H1 (cell line): ENCODE data around the gene NAP1L1. TPM values are rescaled to one million over a fixed set of nuclear protein-coding genes. Genes with fewer than 3 reads are reported as not detected.

ENCODE experiments used
- CTCF ChIA-PET: fragments of 300-600 bp; sonication (Branson Sonifier 250); formaldehyde crosslinking; loops from one replicate; lab custom pipeline; 2021; ENCODE audit not compliant: partially characterized antibody; lab: Charles Lee
- POLR2A ChIA-PET: fragments of 300-600 bp; sonication (Branson Sonifier 250); formaldehyde crosslinking; loops from one replicate; lab custom pipeline; 2021; ENCODE audit warnings: inconsistent platforms; ENCODE audit not compliant: partially characterized antibody; lab: Charles Lee
- DNase-seq, 2 experiments: peaks; one replicate each; pipeline versions ENCODE4 v3.0.0 to v3.0.0-alpha.2; 2010 to 2022; ENCODE audit warnings: low spot score in 2 of 2, low read depth in 1 of 2, mixed read lengths in 1 of 2
- FAIRE-seq: peaks from 2 replicates; lab custom pipeline; 2011; peaks lifted over from hg19 to GRCh38; lab: Jason Lieb, UNC
- H2AFZ ChIP-seq: 2 replicates; pipeline ENCODE4 v1.8.1; 2012; ENCODE audit warnings: low read length, inconsistent platforms
- H2AK5ac ChIP-seq: 2 replicates; pipeline ENCODE4 v1.6.1; 2013; ENCODE audit warnings: low read depth, low read length
- H2BK120ac ChIP-seq: replicated peaks from 2 replicates; pipeline ENCODE3; 2013; ENCODE audit warnings: low read depth, low read length, inconsistent platforms
- H2BK12ac ChIP-seq: 2 replicates; pipeline ENCODE4 v1.6.1; 2013; ENCODE audit warnings: low read depth, low read length
- H2BK15ac ChIP-seq: 2 replicates; pipeline ENCODE4 v1.6.1; 2013; ENCODE audit warnings: low read length
- H2BK20ac ChIP-seq: 2 replicates; pipeline ENCODE4 v1.6.1; 2013; ENCODE audit warnings: low read length
- H2BK5ac ChIP-seq: 2 replicates; pipeline ENCODE4 v1.6.1; 2013; ENCODE audit warnings: low read depth, low read length
- H3K14ac ChIP-seq: 2 replicates; pipeline ENCODE4 v1.6.1; 2013; ENCODE audit warnings: inconsistent platforms; ENCODE audit not compliant: insufficient read length
- H3K18ac ChIP-seq: 2 replicates; pipeline ENCODE4 v1.6.1; 2013; ENCODE audit warnings: low read length; ENCODE audit errors: extremely low read depth
- H3K23ac ChIP-seq: 2 replicates; pipeline ENCODE4 v1.6.1; 2013; ENCODE audit warnings: inconsistent platforms; ENCODE audit not compliant: insufficient read length
- H3K23me2 ChIP-seq: 2 replicates; pipeline ENCODE4 v1.6.1; 2013; ENCODE audit warnings: low read depth, low read length
- H3K27ac ChIP-seq: 2 replicates; pipeline ENCODE4 v1.6.1; 2011; ENCODE audit warnings: low read depth, low read length, inconsistent platforms
- H3K27me3 ChIP-seq, 4 experiments: replicated peaks in 1 of 4; 1 replicate in 1 of 4; 2 replicates in 3 of 4; pipeline versions ENCODE4 v1.6.1 to v1.8.1; 2011 to 2013; ENCODE audit warnings: low read length in 3 of 4, mild to moderate bottlenecking in 3 of 4, inconsistent platforms in 2 of 4, mixed read lengths in 2 of 4, moderate library complexity in 1 of 4; ENCODE audit not compliant: control insufficient read depth in 3 of 4, insufficient read depth in 3 of 4; ENCODE audit errors: extremely low read depth in 1 of 4
- H3K36me3 ChIP-seq, 4 experiments: 2 replicates each; pipeline versions ENCODE4 v1.6.1 to v1.8.1; 2011 to 2013; ENCODE audit warnings: mild to moderate bottlenecking in 4 of 4, low read length in 3 of 4, moderate library complexity in 2 of 4, control low read depth in 1 of 4, inconsistent platforms in 1 of 4; ENCODE audit not compliant: insufficient read depth in 4 of 4, control insufficient read depth in 2 of 4
- H3K4ac ChIP-seq: replicated peaks from 2 replicates; pipeline ENCODE3; 2013; ENCODE audit warnings: low read length, low read depth, mixed read lengths, inconsistent platforms; ENCODE audit not compliant: insufficient read length
- H3K4me1 ChIP-seq, 4 experiments: replicated peaks in 1 of 4; 1 replicate in 1 of 4; 2 replicates in 3 of 4; pipeline versions ENCODE4 v1.6.1 to v1.8.1; 2011 to 2013; ENCODE audit warnings: low read length in 3 of 4, inconsistent platforms in 2 of 4, mixed read lengths in 1 of 4; ENCODE audit not compliant: insufficient read depth in 4 of 4, control insufficient read depth in 3 of 4
- H3K4me2 ChIP-seq, 2 experiments: 2 replicates each; pipeline versions ENCODE4 v1.6.1 to v1.8.1; 2011 to 2013; ENCODE audit warnings: low read depth in 2 of 2, low read length in 2 of 2, control low read depth in 1 of 2, inconsistent platforms in 1 of 2, mild to moderate bottlenecking in 1 of 2; ENCODE audit not compliant: insufficient read depth in 1 of 2
- H3K4me3 ChIP-seq, 4 experiments: fragments of 200-600, 300-600 bp in 1 of 4; sonication (generic), shearing (Covaris generic), sonication (Bioruptor Twin) in 1 of 4; 2 replicates each; pipeline versions ENCODE4 v1.5.1 to v1.8.1; 2011 to 2016; ENCODE audit warnings: low read length in 4 of 4, low read depth in 3 of 4, control low read depth in 2 of 4, inconsistent platforms in 2 of 4, mild to moderate bottlenecking in 2 of 4, mixed read lengths in 1 of 4, moderate library complexity in 1 of 4; ENCODE audit not compliant: insufficient read depth in 2 of 4; ENCODE audit errors: extremely low read depth in 1 of 4
- H3K56ac ChIP-seq: replicated peaks from 2 replicates; pipeline ENCODE3; 2013; ENCODE audit warnings: low read depth, mild to moderate bottlenecking, mixed read lengths, low read length, inconsistent platforms; ENCODE audit not compliant: insufficient read length
- H3K79me1 ChIP-seq: 2 replicates; pipeline ENCODE4 v1.6.1; 2013; ENCODE audit warnings: low read depth, low read length, control low read depth
- H3K79me2 ChIP-seq, 2 experiments: 2 replicates each; pipeline versions ENCODE4 v1.6.1 to v1.8.1; 2012 to 2013; ENCODE audit warnings: low read length in 2 of 2, mild to moderate bottlenecking in 2 of 2, inconsistent platforms in 1 of 2; ENCODE audit not compliant: insufficient read depth in 2 of 2, control insufficient read depth in 1 of 2
- H3K9ac ChIP-seq, 4 experiments: replicated peaks in 1 of 4; 1 replicate in 1 of 4; 2 replicates in 3 of 4; pipeline versions ENCODE4 v1.6.1 to v1.8.1; 2011 to 2013; ENCODE audit warnings: low read depth in 3 of 4, low read length in 3 of 4, control low read depth in 2 of 4, mild to moderate bottlenecking in 2 of 4, moderate library complexity in 2 of 4, inconsistent platforms in 1 of 4; ENCODE audit errors: extremely low read depth in 1 of 4
- H3K9me3 ChIP-seq, 2 experiments: 2 replicates each; pipeline versions ENCODE4 v1.6.1 to v1.8.1; 2012 to 2013; ENCODE audit warnings: mild to moderate bottlenecking in 2 of 2, moderate library complexity in 2 of 2, control low read depth in 1 of 2, inconsistent platforms in 1 of 2, low read depth in 1 of 2, low read length in 1 of 2, mixed read lengths in 1 of 2; ENCODE audit not compliant: insufficient read depth in 2 of 2
- H4K20me1 ChIP-seq, 2 experiments: replicated peaks in 1 of 2; 2 replicates each; pipeline versions ENCODE3 to v1.8.1; 2011 to 2013; ENCODE audit warnings: inconsistent platforms in 2 of 2, low read length in 2 of 2, mild to moderate bottlenecking in 1 of 2; ENCODE audit not compliant: insufficient read depth in 2 of 2, control insufficient read depth in 1 of 2
- H4K5ac ChIP-seq: 2 replicates; pipeline ENCODE4 v1.6.1; 2013; ENCODE audit warnings: low read length, low read depth, mixed read lengths, inconsistent platforms; ENCODE audit not compliant: insufficient read length
- H4K8ac ChIP-seq: 2 replicates; pipeline ENCODE4 v1.8.0; 2013; ENCODE audit warnings: mild to moderate bottlenecking, moderate library complexity, low read length, inconsistent platforms; ENCODE audit not compliant: insufficient read depth; ENCODE audit errors: extremely low read depth
- H4K91ac ChIP-seq: replicated peaks from 2 replicates; pipeline ENCODE3; 2013; ENCODE audit warnings: low read length, mixed read lengths, inconsistent platforms; ENCODE audit not compliant: insufficient read length
- BACH1 ChIP-seq: IDR thresholded peaks from 2 replicates; pipeline ENCODE4 v1.6.1; 2012; ENCODE audit warnings: low read length, improper control_type of control experiment
- CBX8 ChIP-seq: fragments of 300-800, 300-1000 bp; sonication (generic); IDR thresholded peaks from 2 replicates; pipeline ENCODE4 v1.7.1; 2016; ENCODE audit warnings: low read depth, low read length, borderline replicate concordance
- CREB1 ChIP-seq: IDR thresholded peaks from 2 replicates; pipeline ENCODE4 v1.6.1; 2012; ENCODE audit warnings: inconsistent platforms
- GABPA ChIP-seq: IDR thresholded peaks from 2 replicates; pipeline ENCODE4 v1.6.1; 2011; ENCODE audit warnings: mild to moderate bottlenecking, low read length, moderate library complexity, borderline replicate concordance; ENCODE audit not compliant: insufficient read depth
- JUN ChIP-seq: IDR thresholded peaks from 2 replicates; pipeline ENCODE4 v1.6.1; 2011; ENCODE audit warnings: low read depth, mild to moderate bottlenecking, improper control_type of control experiment, low read length
- PHF8 ChIP-seq: fragments of 200-600 bp; sonication (generic); conservative IDR thresholded peaks from 2 replicates; pipeline ENCODE4 v1.7.1; 2012; ENCODE audit warnings: low read depth, mild to moderate bottlenecking, inconsistent platforms, low read length, moderate library complexity
- RBBP5 ChIP-seq: IDR thresholded peaks from 2 replicates; pipeline ENCODE4 v1.7.1; 2012; ENCODE audit warnings: low read depth, mild to moderate bottlenecking, inconsistent platforms, low read length, moderate library complexity, borderline replicate concordance
- WGBS, 2 experiments: shearing (Covaris generic) in 1 of 2; methylation state at CpG; one replicate each; pipeline versions ENCODE4 v1.1.6 to v1.1.7; 2013 to 2015; ENCODE audit warnings: low lambda C conversion rate in 2 of 2, mixed read lengths in 2 of 2, inconsistent platforms in 1 of 2, low coverage in 1 of 2, missing lambda C conversion rate in 1 of 2; ENCODE audit not compliant: insufficient replicate concordance in 2 of 2, insufficient coverage in 1 of 2, insufficient read length in 1 of 2; ENCODE audit errors: extremely low coverage in 1 of 2, missing lambda C conversion rate in 1 of 2; 5-methylcytosine and 5-hydroxymethylcytosine counted together
- polyA plus RNA-seq, 7 experiments: library from polyadenylated mRNA; depleted of rRNA in 3 of 7; stranded (reverse) in 5 of 7; unstranded in 2 of 7; fragments of >200 nt in 5 of 7; fragments of 200-250 nt in 2 of 7; gene quantifications; 1 replicate in 5 of 7; 2 replicates in 1 of 7; 4 replicates in 1 of 7; pipeline versions ENCODE4 v1.2.1 to v1.2.3, GENCODE V29; 2011 to 2013; ENCODE audit warnings: missing spikeins in 2 of 7, mixed read lengths in 2 of 7
- total RNA-seq: library from RNA; stranded (reverse); fragmentation: NEBNext Ultra II Directional; extraction: Animal tissue kit (Norgen Biotek cat#: 25700); gene quantifications from 2 replicates; pipeline ENCODE4 v1.2.1, GENCODE V29; 2021

The NAP1L1 gene
- total and polyA plus RNA-seq, 2 of the 8 experiments (the other 6 are each of a cell fraction or from before 2014, with no cell fraction given), result 202 to 1,159 TPM

- no peak overlapping the region for H3K14ac ChIP-seq
- FAIRE-seq, result no peak
- H4K5ac ChIP-seq, result no peak overlapping the region
- no peak overlapping the region for H3K23ac ChIP-seq
- no peak overlapping the region for H2BK20ac ChIP-seq
- H3K4me2 ChIP-seq, result 0 out of 4 replicates have a peak overlapping the region, but pooled peaks of 1 of the 2 experiments have one; percentile 6
- H3K23me2 ChIP-seq, result no peaks in the 10 kb centered on the region
- H4K8ac ChIP-seq, result no peak overlapping the region
- H2AFZ ChIP-seq, result no peak overlapping the region
- no peak overlapping the region for H3K4ac ChIP-seq
- no peaks in the 10 kb centered on the region for H3K27me3 ChIP-seq
- POLR2A ChIA-PET, result interaction anchor here (0.8 to 1.6 kb wide), 5 partner anchors 8 to 124 kb away, joined by 3 to 5 read pairs (median 3); no protein-coding TSS in a partner anchor
- DNase-seq, result no peak
- H3K4me3 ChIP-seq, result no peak overlapping the region
- H2BK15ac ChIP-seq, result no peak overlapping the region
- peaks cover 52 to 100% of the 10 kb centered on the region in 2 experiments for H3K79me2 ChIP-seq
- H3K56ac ChIP-seq, result no peak overlapping the region
- no peak for TF ChIP-seq CBX8
- no peak for TF ChIP-seq GABPA
- no peak for TF ChIP-seq CREB1
- TF ChIP-seq BACH1, result no peak
- TF ChIP-seq JUN, result no peak
- TF ChIP-seq PHF8, result no peak
- no peak for TF ChIP-seq RBBP5
- peaks cover 40 to 53% of the 10 kb centered on the region in 2 experiments for H4K20me1 ChIP-seq
- no peak overlapping the region for H2BK5ac ChIP-seq
- no peak overlapping the region for H2BK12ac ChIP-seq
- no peak overlapping the region for H2BK120ac ChIP-seq
- peaks cover 0 to 55% (median 9%) of the 10 kb centered on the region in 4 experiments; a peak in 5 of 8 replicates for H3K36me3 ChIP-seq
- no peak overlapping the region for H4K91ac ChIP-seq
- H3K4me1 ChIP-seq, result peaks cover 0 to 11% (median 3%) of the 10 kb centered on the region in 4 experiments; a peak in 4 of 7 replicates
- no peaks in the 10 kb centered on the region for H3K79me1 ChIP-seq
- CTCF ChIA-PET, result interaction anchor here (1.0 kb wide), 1 partner anchor 38 kb away, joined by 5 read pairs; no protein-coding TSS in a partner anchor
- H3K27ac ChIP-seq, result no peak overlapping the region
- WGBS, 2 experiments, result 90% methylated on average over 3 of the region's 3 CpGs; no CpG with 5 or more reads in 1 of the 2 experiments
- H3K18ac ChIP-seq, result no peak overlapping the region
- no peak overlapping the region for H3K9ac ChIP-seq
- no peak overlapping the region for H2AK5ac ChIP-seq
- no peaks in the 10 kb centered on the region for H3K9me3 ChIP-seq
Observed at GRCh38 chr12:76072568-76072967, 11.9 kb downstream of the NAP1L1 start.
